Measurements from ENCODE around the gene NEURL1. TPM values are rescaled to one million over a fixed set of nuclear protein-coding genes. Genes with fewer than 3 reads are reported as not detected.

Gene NEURL1
- total RNA-seq, 1 experiment from 2014 or later: 4.1 TPM

- Histone ChIP-seq H3K4me3 (no peak overlapping the region), H3K27ac (peak overlapping the region; percentile 75), H3K9me3 (replicated peaks) (no peaks in the 10 kb centered on the region), H3K27me3 (no peaks in the 10 kb centered on the region), H3K36me3 (no peaks in the 10 kb centered on the region), H3K4me1 (peaks cover 43% of the 10 kb centered on the region)
- peak; percentile 83 to 89 for DNase-seq
Measured at GRCh38 chr10:103576862-103577261, 83.4 kb downstream of the NEURL1 start.

- DNase-seq: peak in 1 of 2 experiments; percentile 37
- Histone ChIP-seq H3K27me3 (no peaks in the 10 kb centered on the region), H3K27ac (no peak overlapping the region), H3K4me1 (peaks cover 43% of the 10 kb centered on the region), H3K36me3 (no peaks in the 10 kb centered on the region), H3K4me3 (no peak overlapping the region), H3K9me3 (replicated peaks) (no peaks in the 10 kb centered on the region)
Measured at GRCh38 chr10:103578782-103579382, 85.4 kb downstream of the NEURL1 start.

- Histone ChIP-seq H3K27ac (peak overlapping the region; percentile 9; the same call in 1 of the 2 replicates), H3K4me3 (no peak overlapping the region), H3K36me3 (no peaks in the 10 kb centered on the region), H3K9me3 (replicated peaks) (no peaks in the 10 kb centered on the region), H3K4me1 (peaks cover 43% of the 10 kb centered on the region), H3K27me3 (no peaks in the 10 kb centered on the region)
- DNase-seq: no peak
Measured at GRCh38 chr10:103580011-103580410, 86.5 kb downstream of the NEURL1 start.

- Histone ChIP-seq H3K4me3 (no peak overlapping the region), H3K27ac (peak overlapping the region; percentile 9; the same call in 1 of the 2 replicates), H3K4me1 (peaks cover 43% of the 10 kb centered on the region), H3K9me3 (replicated peaks) (no peaks in the 10 kb centered on the region), H3K27me3 (no peaks in the 10 kb centered on the region), H3K36me3 (no peaks in the 10 kb centered on the region)
- DNase-seq: peak; percentile 86 to 92
Measured at GRCh38 chr10:103580430-103580829, 86.9 kb downstream of the NEURL1 start.

GRCh38 chr10:103581499-103581898, 88.0 kb downstream of the NEURL1 start:
- Histone ChIP-seq H3K9me3 (replicated peaks) (no peaks in the 10 kb centered on the region), H3K27ac (no peak overlapping the region), H3K4me1 (peaks cover 38% of the 10 kb centered on the region), H3K27me3 (no peaks in the 10 kb centered on the region), H3K4me3 (no peak overlapping the region), H3K36me3 (no peaks in the 10 kb centered on the region)
- DNase-seq: no peak

- Histone ChIP-seq H3K9me3 (replicated peaks) (peaks cover 2% of the 10 kb centered on the region), H3K4me3 (no peak overlapping the region), H3K4me1 (peaks cover 28% of the 10 kb centered on the region), H3K27ac (no peak overlapping the region), H3K27me3 (no peaks in the 10 kb centered on the region), H3K36me3 (no peaks in the 10 kb centered on the region)
- DNase-seq: no peak
Measured at GRCh38 chr10:103582331-103583123, 89.0 kb downstream of the NEURL1 start.

- no peaks in the 10 kb centered on the region for H3K27me3 ChIP-seq
Measured at GRCh38 chr10:103583871-103584215, 90.3 kb downstream of the NEURL1 start.

GRCh38 chr10:103584216-103585010, 90.9 kb downstream of the NEURL1 start:
- no peak overlapping the region for H3K4me3 ChIP-seq
- no peak for DNase-seq

More at GRCh38 chr10:103583871-103584215, 90.3 kb downstream of the NEURL1 start:
- Histone ChIP-seq H3K27ac (no peak overlapping the region), H3K4me1 (peaks cover 19% of the 10 kb centered on the region), H3K36me3 (no peaks in the 10 kb centered on the region), H3K4me3 (no peak overlapping the region), H3K9me3 (replicated peaks) (peaks cover 3% of the 10 kb centered on the region)
- DNase-seq: no peak

GRCh38 chr10:103585011-103585405, 91.5 kb downstream of the NEURL1 start:
- Histone ChIP-seq H3K36me3 (no peaks in the 10 kb centered on the region), H3K4me1 (peaks cover 10% of the 10 kb centered on the region), H3K27me3 (no peaks in the 10 kb centered on the region), H3K4me3 (no peak overlapping the region), H3K27ac (no peak overlapping the region), H3K9me3 (replicated peaks) (peaks cover 3% of the 10 kb centered on the region)
- no peak for DNase-seq

More at GRCh38 chr10:103584216-103585010, 90.9 kb downstream of the NEURL1 start:
- Histone ChIP-seq H3K4me1 (peaks cover 16% of the 10 kb centered on the region), H3K9me3 (replicated peaks) (peaks cover 3% of the 10 kb centered on the region), H3K27ac (no peak overlapping the region), H3K36me3 (no peaks in the 10 kb centered on the region), H3K27me3 (no peaks in the 10 kb centered on the region)

GRCh38 chr10:103587073-103587472, 93.6 kb downstream of the NEURL1 start:
- H3K9me3 ChIP-seq (replicated peaks): peaks cover 3% of the 10 kb centered on the region
- H3K4me3 ChIP-seq: no peak overlapping the region
- no peak overlapping the region for H3K27ac ChIP-seq

GRCh38 chr10:103589074-103589630, 95.6 kb downstream of the NEURL1 start:
- no peak overlapping the region for H3K4me3 ChIP-seq
- H3K27ac ChIP-seq: no peak overlapping the region
- H3K4me1 ChIP-seq: no peaks in the 10 kb centered on the region
- peaks cover 3% of the 10 kb centered on the region for H3K9me3 ChIP-seq (replicated peaks)
- no peaks in the 10 kb centered on the region for H3K36me3 ChIP-seq
- no peaks in the 10 kb centered on the region for H3K27me3 ChIP-seq
- DNase-seq: no peak

More at GRCh38 chr10:103587073-103587472, 93.6 kb downstream of the NEURL1 start:
- Histone ChIP-seq H3K4me1 (no peaks in the 10 kb centered on the region), H3K27me3 (no peaks in the 10 kb centered on the region), H3K36me3 (no peaks in the 10 kb centered on the region)
- no peak for DNase-seq

- Histone ChIP-seq H3K4me1 (no peaks in the 10 kb centered on the region), H3K27ac (no peak overlapping the region), H3K36me3 (no peaks in the 10 kb centered on the region), H3K27me3 (no peaks in the 10 kb centered on the region), H3K4me3 (no peak overlapping the region), H3K9me3 (replicated peaks) (peaks cover 3% of the 10 kb centered on the region)
- no peak for DNase-seq
Measured at GRCh38 chr10:103590060-103590459, 96.6 kb downstream of the NEURL1 start.

- Histone ChIP-seq H3K9me3 (replicated peaks) (peaks cover 3% of the 10 kb centered on the region), H3K27me3 (no peaks in the 10 kb centered on the region), H3K27ac (no peak overlapping the region), H3K36me3 (no peaks in the 10 kb centered on the region), H3K4me3 (no peak overlapping the region), H3K4me1 (no peaks in the 10 kb centered on the region)
- DNase-seq: no peak
Measured at GRCh38 chr10:103590744-103591291, 97.3 kb downstream of the NEURL1 start.

GRCh38 chr10:103592186-103593021, 98.9 kb downstream of the NEURL1 start:
- Histone ChIP-seq H3K27me3 (no peaks in the 10 kb centered on the region), H3K4me3 (no peak overlapping the region), H3K9me3 (replicated peaks) (peaks cover 2% of the 10 kb centered on the region), H3K27ac (no peak overlapping the region), H3K4me1 (no peaks in the 10 kb centered on the region), H3K36me3 (no peaks in the 10 kb centered on the region)
- DNase-seq: peak; percentile 66 to 83
